Common myeloid progenitor, CD34-positive (primary cell): Measurements from ENCODE around the gene PGPEP1.

ENCODE experiments used
- CTCF ChIA-PET: fragments of 350-600 bp; sonication (Branson Sonifier 250); formaldehyde crosslinking; loops from one replicate; lab custom pipeline; 2021; ENCODE audit warnings: antibody characterized with exemption; lab: Charles Lee
- POLR2A ChIA-PET: fragments of 350-600 bp; sonication (Branson Sonifier 250); formaldehyde crosslinking; loops from one replicate; lab custom pipeline; 2021; ENCODE audit warnings: antibody characterized with exemption; lab: Charles Lee
- DNase-seq, 3 donors: peaks; one replicate each; pipeline versions ENCODE4 v3.0.0 to v3.0.0-alpha.2; 2013
- H3K27ac ChIP-seq, 2 experiments: 1 replicate in 1 of 2; 2 replicates in 1 of 2; pipeline ENCODE4 v1.7.0; 2013; ENCODE audit warnings: inconsistent platforms in 2 of 2, low read length in 2 of 2, mild to moderate bottlenecking in 2 of 2, low read depth in 1 of 2, moderate library complexity in 1 of 2; ENCODE audit not compliant: severe bottlenecking in 2 of 2, insufficient read depth in 1 of 2, poor library complexity in 1 of 2
- H3K27me3 ChIP-seq, 5 experiments: replicated peaks in 2 of 5; 1 replicate in 3 of 5; 2 replicates in 2 of 5; pipeline versions ENCODE4 v1.6.1 to v1.7.0; 2013; ENCODE audit warnings: low read length in 4 of 5, mild to moderate bottlenecking in 2 of 5, moderate library complexity in 2 of 5, inconsistent platforms in 1 of 5; ENCODE audit not compliant: insufficient read depth in 5 of 5, control insufficient read depth in 4 of 5
- H3K36me3 ChIP-seq, 4 experiments: 1 replicate in 2 of 4; 2 replicates in 2 of 4; pipeline versions ENCODE4 v1.6.1 to v1.7.0; 2013; ENCODE audit warnings: low read length in 3 of 4, control low read depth in 1 of 4, mild to moderate bottlenecking in 1 of 4; ENCODE audit not compliant: control insufficient read depth in 4 of 4, insufficient read depth in 4 of 4
- H3K4me1 ChIP-seq, 4 experiments: 1 replicate in 3 of 4; 2 replicates in 1 of 4; pipeline versions ENCODE4 v1.6.1 to v1.7.1; 2013; ENCODE audit warnings: low read length in 3 of 4, mild to moderate bottlenecking in 3 of 4, control low read depth in 1 of 4, inconsistent platforms in 1 of 4, moderate library complexity in 1 of 4; ENCODE audit not compliant: control insufficient read depth in 4 of 4, insufficient read depth in 4 of 4; ENCODE audit errors: control extremely low read depth in 1 of 4
- H3K4me3 ChIP-seq, 7 experiments: 1 replicate in 4 of 7; 2 replicates in 3 of 7; pipeline versions ENCODE4 v1.5.1 to v1.7.0; 2013; ENCODE audit warnings: mild to moderate bottlenecking in 7 of 7, low read length in 6 of 7, moderate library complexity in 6 of 7, inconsistent platforms in 2 of 7, low read depth in 2 of 7, control low read depth in 1 of 7; ENCODE audit not compliant: insufficient read depth in 4 of 7, control insufficient read depth in 1 of 7; ENCODE audit errors: extremely low read depth in 1 of 7
- H3K9me3 ChIP-seq, 5 experiments: 1 replicate in 4 of 5; 2 replicates in 1 of 5; pipeline versions ENCODE4 v1.6.1 to v1.7.1; 2013; ENCODE audit warnings: low read length in 4 of 5, mild to moderate bottlenecking in 2 of 5, inconsistent platforms in 1 of 5, low read depth in 1 of 5, moderate library complexity in 1 of 5; ENCODE audit not compliant: control insufficient read depth in 4 of 5, insufficient read depth in 2 of 5; ENCODE audit errors: control extremely low read depth in 1 of 5
- WGBS: methylation state at CpG from one replicate; pipeline ENCODE4 v1.1.5; 2013; ENCODE audit not compliant: insufficient coverage; 5-methylcytosine and 5-hydroxymethylcytosine counted together

The PGPEP1 gene

GRCh38 chr19:18300930-18301717 lies 39.3 kb upstream of the PGPEP1 start:
- no peak overlapping the region for H3K27ac ChIP-seq
- peaks cover 0 to 3% (median under 1%) of the 10 kb centered on the region in 4 experiments for H3K36me3 ChIP-seq
- H3K9me3 ChIP-seq: no peaks in the 10 kb centered on the region
- no peaks in the 10 kb centered on the region for H3K27me3 ChIP-seq
- DNase-seq: no peak
- no peak overlapping the region for H3K4me3 ChIP-seq
- ChIA-PET POLR2A (interaction anchor here (0.9 kb wide), 1 partner anchor 9 kb away, joined by 4 read pairs; no protein-coding TSS in a partner anchor), CTCF (interaction anchor here (1.6 to 5.2 kb wide), 4 partner anchors 9 to 22 kb away, joined by 5 to 40 read pairs (median 12); no protein-coding TSS in a partner anchor)
- H3K4me1 ChIP-seq: peaks cover 0 to 44% (median 39%) of the 10 kb centered on the region in 4 experiments
- WGBS: 85% methylated on average over 14 of the region's 18 CpGs

GRCh38 chr19:18301718-18302111 lies 38.7 kb upstream of the PGPEP1 start:
- DNase-seq: no peak
- Histone ChIP-seq H3K36me3 (peaks cover 0 to 9% (median 2%) of the 10 kb centered on the region in 4 experiments), H3K9me3 (no peaks in the 10 kb centered on the region), H3K27me3 (no peaks in the 10 kb centered on the region), H3K4me3 (no peak overlapping the region), H3K4me1 (peaks cover 0 to 44% (median 41%) of the 10 kb centered on the region in 4 experiments), H3K27ac (peak overlapping the region in 1 of 2 experiments; percentile 7)
- ChIA-PET POLR2A (interaction anchor here (0.9 kb wide), 1 partner anchor 10 kb away, joined by 4 read pairs; no protein-coding TSS in a partner anchor), CTCF (interaction anchor here (1.6 to 5.2 kb wide), 4 partner anchors 9 to 23 kb away, joined by 5 to 40 read pairs (median 12); no protein-coding TSS in a partner anchor)
- 89% methylated on average over 3 of the region's 4 CpGs for WGBS

- Histone ChIP-seq H3K9me3 (no peaks in the 10 kb centered on the region), H3K27me3 (no peaks in the 10 kb centered on the region), H3K27ac (peak overlapping the region; percentile 95 to 97), H3K4me3 (peak overlapping the region in 6 of 7 experiments; percentile 1 to 77 (median 46)), H3K4me1 (peaks cover 0 to 55% (median 42%) of the 10 kb centered on the region in 4 experiments), H3K36me3 (peaks cover 2 to 33% (median 15%) of the 10 kb centered on the region in 4 experiments)
- POLR2A ChIA-PET: interaction anchor here (1.0 to 1.9 kb wide), 6 partner anchors 11 to 26 kb away, joined by 3 to 54 read pairs (median 10); partner anchors contain the start of genes JUND and LSM4
- CTCF ChIA-PET: interaction anchor here (1.0 to 5.2 kb wide), 10 partner anchors 9 to 37 kb away, joined by 3 to 40 read pairs (median 7); partner anchors contain the start of genes JUND and LSM4
- peak in 2 of 3 donors; percentile 46 to 58 for DNase-seq
- WGBS: 40% methylated on average over 1 of the region's 2 CpGs
Measured at GRCh38 chr19:18304208-18304457, 36.3 kb upstream of the PGPEP1 start.

GRCh38 chr19:18304458-18305310 lies 35.7 kb upstream of the PGPEP1 start:
- under 1% methylated on average over 22 of the region's 29 CpGs for WGBS
- Histone ChIP-seq H3K36me3 (peaks cover 2 to 39% (median 18%) of the 10 kb centered on the region in 4 experiments), H3K27me3 (no peaks in the 10 kb centered on the region), H3K4me3 (peak overlapping the region; percentile 25 to 77 (median 61)), H3K4me1 (peaks cover 0 to 59% (median 43%) of the 10 kb centered on the region in 4 experiments), H3K9me3 (no peaks in the 10 kb centered on the region), H3K27ac (peak overlapping the region; percentile 95 to 97)
- ChIA-PET POLR2A (interaction anchor here (0.7 to 1.9 kb wide), 8 partner anchors 11 to 27 kb away, joined by 3 to 54 read pairs (median 8); partner anchors contain the start of genes JUND and LSM4), CTCF (interaction anchor here (0.8 to 5.2 kb wide), 12 partner anchors 8 to 37 kb away, joined by 3 to 40 read pairs (median 6); partner anchors contain the start of genes JUND and LSM4)
- DNase-seq: peak; percentile 87 to 93 (median 91)

GRCh38 chr19:18306209-18306887 lies 34.0 kb upstream of the PGPEP1 start:
- CTCF ChIA-PET: interaction anchor here (0.8 to 2.2 kb wide), 2 partner anchors 10 to 16 kb away, joined by 5 to 18 read pairs; partner anchors contain the start of gene LSM4

GRCh38 chr19:18306888-18307260 lies 33.5 kb upstream of the PGPEP1 start:
- no peak overlapping the region for H3K4me3 ChIP-seq
- WGBS: 100% methylated on average over 12 of the region's 14 CpGs
- peaks cover 0 to 55% (median 42%) of the 10 kb centered on the region in 4 experiments for H3K4me1 ChIP-seq
- peaks cover 2 to 60% (median 33%) of the 10 kb centered on the region in 4 experiments for H3K36me3 ChIP-seq
- POLR2A ChIA-PET: no interaction called here
- DNase-seq: no peak
- H3K27me3 ChIP-seq: no peaks in the 10 kb centered on the region
- H3K9me3 ChIP-seq: no peaks in the 10 kb centered on the region
- CTCF ChIA-PET: interaction anchor here (0.8 kb wide), 1 partner anchor 10 kb away, joined by 5 read pairs; no protein-coding TSS in a partner anchor
- H3K27ac ChIP-seq: no peak overlapping the region

More at GRCh38 chr19:18306209-18306887, 34.0 kb upstream of the PGPEP1 start:
- DNase-seq: no peak
- H3K4me3 ChIP-seq: no peak overlapping the region
- 93% methylated on average over 22 of the region's 26 CpGs for WGBS
- H3K27ac ChIP-seq: no peak overlapping the region
- POLR2A ChIA-PET: no interaction called here
- H3K36me3 ChIP-seq: peaks cover 2 to 55% (median 29%) of the 10 kb centered on the region in 4 experiments
- H3K4me1 ChIP-seq: peaks cover 0 to 55% (median 43%) of the 10 kb centered on the region in 4 experiments
- no peaks in the 10 kb centered on the region for H3K27me3 ChIP-seq
- H3K9me3 ChIP-seq: no peaks in the 10 kb centered on the region
